NCI-H2081 (cell line): Measurements from ENCODE around the gene ZNRF3.
A peak's percentile ranks its signal among the peaks of the same experiment; 100 is the strongest.
"Not testable (repeated sequence)": the region's sequence is repeated elsewhere in the genome, so short reads cannot be mapped to it uniquely, and the experiment has no call there.

ENCODE experiments used
- DNase-seq, 2 experiments: peaks; one replicate each; lab custom pipeline; 2025; lab: John Stamatoyannopoulos, UW

ZNRF3 gene

DNA sequence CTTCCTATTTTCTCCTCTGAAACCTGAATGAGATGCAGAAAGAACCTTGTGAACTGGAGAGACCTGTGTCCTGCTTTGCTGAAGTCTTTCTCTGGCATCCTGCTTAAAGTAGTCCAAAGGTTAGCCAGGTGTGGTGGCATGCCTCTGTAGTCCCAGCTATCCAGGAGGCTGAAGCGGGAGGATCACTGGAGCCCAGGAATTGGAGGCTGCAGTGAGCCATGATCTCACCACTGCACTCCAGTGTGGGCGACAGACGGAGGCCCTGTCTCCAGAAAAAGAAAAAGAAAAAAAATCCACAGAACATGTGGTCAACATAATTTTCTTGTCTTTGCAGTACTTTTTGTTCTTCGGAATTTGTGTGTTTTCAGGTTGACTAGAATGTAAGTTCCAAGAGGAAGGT lies 187.1 kb downstream of the ZNRF3 start:
- no peak for DNase-seq

DNA sequence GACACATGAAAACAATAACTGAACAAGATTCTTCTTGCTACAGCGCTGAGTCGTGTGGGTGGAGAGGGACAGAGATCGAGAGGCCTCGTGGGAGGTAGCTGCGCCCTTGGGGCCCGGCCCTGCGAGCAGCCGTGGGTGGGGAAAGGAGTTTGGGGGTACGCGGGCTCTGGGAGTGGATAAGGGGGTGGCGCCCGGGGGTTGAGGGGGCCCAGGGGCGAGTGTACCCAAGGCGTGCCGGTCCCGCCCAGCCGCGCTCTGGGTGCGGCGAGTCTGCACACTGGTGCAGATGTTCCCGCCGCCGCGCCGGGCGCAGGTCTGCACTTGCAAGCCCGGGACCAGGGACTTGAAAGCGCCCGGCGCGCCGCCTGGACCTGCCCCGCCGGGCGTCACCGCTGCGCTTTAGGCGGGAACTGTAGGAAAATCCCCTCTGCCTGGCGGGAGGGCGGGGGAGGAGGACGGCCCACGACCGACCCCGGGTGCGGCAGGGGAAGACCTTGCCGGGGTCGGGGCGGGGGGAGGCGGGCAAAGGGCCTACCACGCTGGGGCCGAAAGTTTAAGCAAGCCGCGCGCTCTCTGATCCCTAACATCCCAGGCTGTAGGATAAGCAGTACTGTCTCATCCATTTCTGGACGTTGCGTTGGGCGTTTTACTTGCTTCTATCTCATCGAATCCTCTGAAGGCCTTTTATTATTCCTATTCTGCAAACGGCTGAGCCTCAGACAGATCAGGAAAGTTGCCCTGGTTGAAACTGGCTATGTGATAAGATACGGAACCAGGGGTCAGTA lies 188.1 kb downstream of the ZNRF3 start:
- no peak for DNase-seq

GRCh38 chr22:29072193-29072978 lies 189.0 kb downstream of the ZNRF3 start:
- peak; percentile 64 to 66 for DNase-seq

- no peak for DNase-seq
Observed at GRCh38 chr22:29072979-29073617, 189.7 kb downstream of the ZNRF3 start, which contains the start of gene KREMEN1. KREMEN1 (plus strand) TSS chr22:29073035; CDS start chr22:29073131, 96 bp downstream.

- DNase-seq = no peak
Observed at GRCh38 chr22:29073618-29074275, 190.4 kb downstream of the ZNRF3 start.

DNA sequence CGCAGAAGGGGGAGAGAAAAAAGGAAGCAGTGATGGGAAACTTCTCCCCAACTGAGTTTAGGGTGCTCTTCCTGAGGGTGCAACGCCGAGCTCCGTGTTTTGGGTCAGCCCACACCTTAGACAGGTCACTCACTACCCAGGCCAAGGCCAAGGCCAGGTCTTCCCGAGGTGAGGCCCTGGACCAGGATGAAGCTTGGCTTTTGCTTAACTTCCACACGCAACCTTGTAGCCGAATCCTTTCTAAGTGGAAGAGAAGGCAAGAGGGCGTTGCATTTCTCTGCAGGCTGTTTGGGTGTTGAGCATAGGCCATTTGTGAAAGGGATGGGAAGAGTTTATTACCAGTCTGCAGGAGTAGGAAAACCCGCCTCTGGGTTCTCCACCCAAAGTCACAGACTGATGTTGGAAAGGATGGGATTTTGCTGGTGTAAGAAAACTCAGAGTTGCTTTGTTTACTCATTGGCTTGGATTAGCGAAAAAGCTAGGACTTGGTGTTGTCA lies 191.0 kb downstream of the ZNRF3 start:
- DNase-seq = no peak

DNA sequence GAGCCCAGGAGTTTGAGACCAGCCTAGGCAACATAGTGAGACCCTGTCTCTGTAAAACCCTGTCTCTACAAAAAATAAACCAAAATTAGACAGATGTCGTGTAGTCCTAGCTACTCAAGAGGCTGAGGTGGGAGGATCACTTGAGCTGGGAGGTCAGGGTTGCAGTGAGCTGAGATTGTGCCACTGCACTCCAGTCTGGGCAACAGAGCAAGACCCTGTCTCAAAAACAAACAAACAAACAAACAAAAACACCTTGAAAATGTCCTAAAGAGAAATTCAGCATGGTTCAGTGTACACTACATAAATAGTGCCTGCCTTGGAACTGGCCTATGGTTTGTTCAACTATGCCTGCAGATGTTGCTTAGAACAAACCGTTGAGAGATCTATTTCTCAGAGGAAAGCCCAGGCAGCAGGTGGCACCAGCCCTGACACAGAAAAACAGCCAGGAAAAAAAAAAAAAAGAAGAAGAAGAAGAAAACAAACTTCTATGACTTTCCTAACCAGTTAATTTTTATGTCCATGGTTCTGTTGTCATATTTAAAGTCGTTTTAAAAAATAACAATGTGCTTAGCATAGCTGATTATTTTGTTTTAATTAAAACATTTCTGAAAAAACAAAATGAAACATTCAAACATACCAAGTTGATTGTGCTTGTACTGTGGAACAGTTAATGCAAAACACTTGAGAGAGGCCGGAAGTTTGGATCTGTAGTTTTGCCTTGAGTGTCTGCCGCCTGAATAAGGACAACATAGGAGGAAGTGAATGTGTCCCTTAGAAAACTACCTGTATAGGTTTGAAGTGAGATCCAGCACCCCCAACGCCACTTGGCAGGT lies 194.9 kb downstream of the ZNRF3 start:
- no peak for DNase-seq

DNA sequence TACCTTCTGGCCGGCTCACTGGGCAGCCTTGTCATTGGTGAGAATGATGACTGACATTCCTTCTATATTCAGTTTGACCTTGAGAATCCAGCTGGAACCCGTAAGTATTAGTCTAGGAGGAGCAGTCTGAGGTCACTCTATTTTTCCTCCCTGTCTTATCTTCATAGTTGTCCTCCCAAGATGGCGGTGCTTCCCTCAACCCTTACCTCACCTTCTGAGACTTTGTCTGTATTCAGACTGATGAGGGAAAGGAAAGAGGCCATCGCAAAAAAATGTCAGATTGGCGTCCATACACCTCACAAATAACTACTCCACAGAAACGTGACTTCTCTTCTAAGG lies 195.5 kb downstream of the ZNRF3 start:
- DNase-seq = no peak

DNA sequence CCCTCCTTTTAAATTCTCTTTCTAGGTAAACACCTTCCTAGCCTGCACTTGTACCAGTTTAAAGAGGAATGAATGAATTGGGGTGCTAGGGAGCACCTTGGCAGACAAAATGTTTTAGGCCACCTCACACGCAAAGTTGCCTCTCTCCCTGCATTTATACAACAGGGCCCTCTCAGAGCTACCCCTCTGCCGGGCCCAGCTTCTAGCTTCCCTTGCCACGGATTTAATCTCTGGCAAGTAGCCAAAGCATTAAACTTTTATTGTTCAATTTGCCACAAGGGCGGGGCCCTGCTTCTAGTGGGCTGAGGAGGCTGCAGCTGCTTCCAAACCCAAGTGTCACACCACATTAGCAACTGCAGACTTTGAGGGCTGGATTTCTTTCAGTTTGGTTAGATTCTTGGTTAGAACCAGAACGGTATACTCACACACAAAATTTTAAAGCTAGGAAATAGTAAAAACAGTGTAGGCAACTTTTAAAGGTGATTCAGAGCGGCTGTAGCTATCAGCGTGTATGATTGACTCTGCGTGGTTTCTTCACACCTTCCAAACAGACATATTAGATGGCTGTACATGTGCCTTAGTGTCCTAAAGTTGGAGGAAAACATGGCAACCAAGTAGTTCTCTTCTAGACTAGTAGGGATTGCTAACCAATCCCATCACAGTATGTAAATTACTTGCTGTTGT lies 196.0 kb downstream of the ZNRF3 start:
- peak; percentile 32 to 74 for DNase-seq

- peak; percentile 5 to 37 for DNase-seq
Observed at GRCh38 chr22:29080106-29080975, 197.0 kb downstream of the ZNRF3 start.

DNA sequence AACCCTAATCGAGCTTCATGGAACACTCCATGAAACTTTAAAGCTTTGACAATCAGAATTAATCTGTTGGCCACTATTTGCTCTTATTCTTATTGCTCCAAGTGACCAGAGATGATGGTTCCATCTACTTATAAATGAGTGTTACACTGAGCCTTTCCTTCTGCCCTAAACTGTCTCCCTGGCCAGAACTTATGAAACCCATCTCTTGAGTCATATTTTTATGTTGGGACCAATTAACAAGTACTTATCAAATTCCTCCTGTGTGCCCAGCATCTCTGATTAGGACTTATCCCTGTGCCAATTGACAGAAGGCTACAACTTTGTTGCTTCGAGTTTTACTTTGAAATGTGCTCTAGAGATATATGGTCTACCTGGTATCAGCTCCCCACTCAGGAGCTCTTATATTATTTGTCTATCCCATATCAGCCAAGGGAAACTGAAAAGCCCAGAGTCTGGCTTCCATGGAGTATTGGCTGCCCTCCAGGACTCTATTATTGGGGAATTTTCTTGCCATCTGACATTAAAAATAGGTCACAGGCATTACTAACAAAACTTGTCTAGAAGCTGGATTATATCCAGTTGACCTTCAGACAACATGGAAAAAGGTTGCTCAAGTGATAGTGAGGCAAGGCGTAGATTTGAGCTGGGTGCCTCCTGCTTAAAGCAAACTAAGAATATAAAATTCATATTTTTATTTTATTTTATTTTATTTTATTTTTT lies 198.3 kb downstream of the ZNRF3 start:
- no peak for DNase-seq

- no peak for DNase-seq
Observed at GRCh38 chr22:29082826-29083545, 199.6 kb downstream of the ZNRF3 start.

GRCh38 chr22:29083576-29083932 lies 200.2 kb downstream of the ZNRF3 start:
- DNase-seq = not testable (repeated sequence)

DNA sequence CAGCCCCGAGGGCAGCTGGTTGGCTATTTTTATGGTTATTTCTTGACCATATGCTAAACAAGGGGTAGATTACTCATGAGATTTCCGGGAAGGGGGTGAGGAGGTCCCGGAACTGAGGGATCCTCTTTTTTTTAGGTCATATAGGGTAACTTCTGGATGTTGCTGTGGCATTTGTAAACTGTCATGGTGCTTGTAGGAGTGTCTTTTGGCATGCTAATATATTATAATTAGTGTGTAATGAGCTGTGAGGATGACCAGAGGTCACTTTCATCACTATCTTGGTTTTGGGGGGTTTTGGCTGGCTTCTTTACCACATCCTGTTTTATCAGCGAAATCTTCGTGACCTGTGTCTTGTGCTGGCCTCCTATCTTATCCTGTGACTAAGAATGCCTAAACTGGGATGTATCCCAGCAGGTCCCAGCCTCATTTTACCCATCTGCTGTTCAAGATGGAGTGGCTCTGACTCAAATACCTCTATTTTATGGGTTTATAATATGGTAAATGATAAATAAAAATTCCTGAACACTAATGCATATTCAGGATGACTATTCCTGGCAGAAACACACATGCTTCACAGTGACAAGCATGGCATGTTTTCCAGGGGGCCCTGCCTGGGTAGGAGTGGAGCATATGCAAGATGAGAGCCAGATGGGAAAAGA lies 200.7 kb downstream of the ZNRF3 start:
- DNase-seq = no peak

DNA sequence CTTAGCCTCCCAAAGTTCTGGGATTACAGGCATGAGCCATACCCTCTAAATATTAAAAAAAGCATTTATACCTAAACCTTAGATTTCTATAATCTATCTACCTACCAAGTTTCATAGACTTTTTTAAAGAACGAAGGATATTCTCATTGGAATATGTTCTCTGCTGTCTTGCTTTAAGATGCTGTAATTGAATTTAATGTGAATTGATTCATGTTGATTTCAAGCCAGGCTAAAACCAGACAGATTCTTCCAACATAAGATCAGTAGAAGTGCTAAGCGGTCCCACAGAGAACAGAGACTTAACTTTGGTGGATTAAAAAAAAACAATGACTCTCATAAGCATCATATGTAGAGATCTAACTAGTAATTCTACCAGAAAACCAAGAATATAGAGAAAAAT lies 203.6 kb downstream of the ZNRF3 start:
- no peak for DNase-seq

DNA sequence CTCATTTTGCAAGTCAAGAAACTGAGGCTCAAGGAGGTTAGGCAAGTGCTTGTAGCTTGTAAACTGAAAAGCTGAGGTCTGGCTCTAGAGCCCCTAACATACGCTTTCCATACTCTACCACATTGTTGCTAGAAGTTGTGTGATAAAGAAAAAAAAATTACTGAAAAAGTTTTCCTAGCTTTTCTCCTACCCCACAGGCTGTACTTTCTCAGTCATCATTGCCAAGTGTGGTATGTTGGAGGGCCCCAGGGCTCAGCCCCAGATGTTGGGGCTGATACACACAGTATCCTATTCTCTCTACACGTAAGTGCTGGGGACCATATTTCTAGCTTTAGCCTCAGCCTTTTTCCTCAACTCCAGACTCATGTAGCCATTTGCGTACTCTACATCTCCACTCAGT lies 205.4 kb downstream of the ZNRF3 start:
- DNase-seq = no peak

DNA sequence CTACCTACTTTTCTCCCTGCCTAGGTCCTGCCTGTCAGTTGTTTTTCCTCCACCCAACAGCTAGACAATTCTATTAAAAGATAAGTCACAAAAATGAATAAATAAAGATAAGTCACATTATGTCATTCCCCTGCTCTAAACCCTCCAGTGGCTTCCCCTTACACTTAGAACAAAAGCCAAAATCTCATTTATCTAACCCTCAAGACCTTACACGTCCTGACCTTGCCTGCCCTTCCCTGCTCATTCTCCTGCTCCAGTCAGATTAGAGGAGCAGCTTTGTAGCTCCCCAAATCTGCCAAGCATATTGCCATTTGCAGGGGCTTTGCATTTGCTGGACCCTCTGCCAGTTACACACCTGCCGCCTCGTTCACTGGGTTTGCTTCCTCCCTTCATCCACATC lies 206.1 kb downstream of the ZNRF3 start:
- DNase-seq = no peak

- no peak for DNase-seq
Observed at GRCh38 chr22:29090039-29090438, 206.7 kb downstream of the ZNRF3 start.
